NCI-H510A treated with DMSO at 0.1 percent for 48 hours (cell line): ENCODE results near the gene ZC3H8.
"Not testable (repeated sequence)": the region's sequence is repeated elsewhere in the genome, so short reads cannot be mapped to it uniquely, and the experiment has no call there.

ENCODE experiments used
- DNase-seq: peaks from one replicate; lab custom pipeline; 2025; lab: John Stamatoyannopoulos, UW

Gene ZC3H8

DNA sequence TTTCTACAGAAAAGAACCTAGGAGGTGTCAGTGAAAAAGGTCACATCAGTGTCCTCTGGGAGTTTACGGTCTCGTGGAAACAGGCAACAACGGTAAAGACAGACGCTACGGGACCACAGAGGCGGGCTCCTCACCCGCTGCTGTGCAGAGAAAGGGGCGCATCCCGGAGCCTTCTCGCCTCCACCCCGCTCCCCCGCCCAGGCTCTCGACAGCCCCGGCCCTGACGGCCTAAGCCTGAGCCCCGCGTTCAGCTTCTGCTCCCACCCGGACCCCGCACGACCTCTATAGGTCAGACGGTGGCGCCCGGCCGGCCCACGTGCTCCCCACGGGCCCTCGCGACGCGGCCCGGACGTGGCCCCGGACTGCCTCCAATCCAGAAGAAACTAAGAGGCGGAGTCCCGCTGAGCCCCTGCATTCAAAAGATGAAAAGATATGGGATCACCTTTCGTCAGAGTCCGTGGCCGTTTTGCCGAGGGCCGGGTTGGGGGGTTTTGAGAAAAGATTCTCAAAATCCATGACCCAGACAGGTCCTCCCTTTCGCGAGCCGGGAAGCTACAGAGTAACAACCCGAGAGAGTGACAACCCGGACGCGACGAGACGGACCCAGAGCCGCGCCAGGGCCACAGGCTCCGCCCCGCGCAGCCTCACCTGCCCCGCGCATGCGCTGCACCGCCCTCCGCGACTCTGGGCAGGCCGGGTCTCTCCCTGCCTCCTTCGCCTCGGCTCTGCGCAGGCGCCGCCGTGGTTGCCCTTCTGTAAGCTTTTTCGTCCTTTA lies at the start of gene ZC3H8:
TSS of gene ZC3H8 (minus strand) at position 577 of the 775 bp plus-strand sequence. CDS start at position 516, 61 bp downstream.
- peak; percentile 93 for DNase-seq

DNA sequence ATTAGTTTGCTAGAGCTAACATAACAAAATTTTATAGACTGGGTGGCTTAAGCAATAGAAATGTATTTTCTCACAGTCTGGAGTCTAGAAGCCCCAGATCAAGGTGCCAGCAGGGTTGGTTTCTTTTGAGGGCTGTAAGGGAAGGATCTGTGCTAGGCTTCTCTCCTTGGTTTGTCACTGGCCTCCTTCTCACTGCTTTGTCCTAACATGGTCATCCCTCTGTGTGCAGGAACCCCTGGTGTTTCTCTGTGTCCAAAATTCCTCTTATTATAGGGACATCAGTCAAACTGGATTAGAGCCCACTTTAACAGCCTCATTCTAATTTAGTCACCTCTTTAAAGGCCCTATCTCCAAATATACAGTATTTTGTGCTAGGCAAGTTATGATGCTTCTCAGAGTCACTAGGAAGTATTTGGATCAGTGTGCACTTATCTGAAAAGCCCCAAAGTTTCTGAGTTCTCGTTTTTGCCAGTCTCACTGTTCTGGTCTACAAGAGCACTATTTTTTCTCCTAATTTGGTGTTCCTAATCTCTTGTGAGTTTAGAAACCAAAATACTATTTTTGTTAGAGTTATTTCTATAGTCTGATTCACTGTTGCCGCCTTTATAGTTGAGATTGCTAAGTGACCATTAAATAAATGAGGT lies 49.6 kb upstream of the ZC3H8 start:
- no peak for DNase-seq

GRCh38 chr2:112301973-112302372 lies 47.1 kb upstream of the ZC3H8 start:
- no peak for DNase-seq

GRCh38 chr2:112301171-112301584 lies 46.3 kb upstream of the ZC3H8 start:
- DNase-seq: no peak

GRCh38 chr2:112296407-112296806 lies 41.6 kb upstream of the ZC3H8 start:
- no peak for DNase-seq

DNA sequence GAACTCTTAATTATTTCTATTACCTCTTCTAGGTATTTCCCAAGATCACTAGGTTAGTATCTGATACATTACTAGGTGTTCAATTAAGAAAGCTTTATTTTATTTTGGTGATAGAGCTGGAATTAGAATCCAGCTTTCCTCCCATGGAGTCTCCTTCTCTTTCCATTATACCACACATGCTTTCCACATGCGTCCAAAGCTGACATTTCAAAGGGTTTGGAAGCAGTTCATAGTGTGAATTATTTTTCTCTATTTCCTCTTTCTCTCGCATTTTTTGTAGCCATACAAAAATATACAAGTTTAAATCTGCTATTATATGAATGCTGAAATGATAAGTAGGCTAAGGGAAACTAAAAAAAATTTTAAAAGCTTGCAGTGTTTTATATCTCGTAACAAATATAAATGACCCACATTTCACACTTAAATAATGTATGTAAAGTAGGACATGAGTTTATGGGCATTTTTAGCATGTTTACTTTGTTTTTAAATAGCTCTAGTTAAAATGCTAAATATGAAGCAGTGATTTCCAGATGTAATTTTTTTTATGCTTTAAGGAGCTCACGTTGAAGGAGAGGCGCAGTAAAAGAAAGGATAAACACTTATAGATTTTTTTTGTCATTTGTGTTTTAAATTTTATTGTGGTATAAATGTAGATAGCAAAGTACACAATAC lies 40.7 kb upstream of the ZC3H8 start:
- no peak for DNase-seq

- no peak for DNase-seq
Measured at GRCh38 chr2:112293636-112294401, 39.0 kb upstream of the ZC3H8 start.

DNA sequence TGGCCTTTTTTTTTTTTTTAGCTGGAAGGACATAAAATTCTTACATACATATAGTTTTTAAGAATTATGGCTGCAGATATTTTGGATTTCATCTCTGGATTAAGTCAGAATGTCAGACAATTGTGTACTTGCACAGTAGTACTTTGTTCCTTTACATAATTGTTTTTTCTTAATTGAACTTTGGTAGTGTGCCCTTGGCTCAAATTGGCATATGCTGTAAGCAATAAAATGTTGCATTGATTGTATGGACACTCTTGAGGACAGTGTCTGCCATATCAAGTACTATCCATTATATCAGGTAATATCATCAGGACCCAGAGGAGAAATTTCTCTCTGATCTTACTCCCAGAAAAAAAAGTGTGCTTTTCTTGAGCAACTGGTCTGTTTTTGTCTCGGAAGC lies 35.8 kb upstream of the ZC3H8 start:
- no peak for DNase-seq

GRCh38 chr2:112290088-112290487 lies 35.2 kb upstream of the ZC3H8 start:
- no peak for DNase-seq

- not testable (repeated sequence) for DNase-seq
Measured at GRCh38 chr2:112283535-112283934, 28.7 kb upstream of the ZC3H8 start.

- DNase-seq: not testable (repeated sequence)
Measured at GRCh38 chr2:112282066-112282465, 27.2 kb upstream of the ZC3H8 start.

DNA sequence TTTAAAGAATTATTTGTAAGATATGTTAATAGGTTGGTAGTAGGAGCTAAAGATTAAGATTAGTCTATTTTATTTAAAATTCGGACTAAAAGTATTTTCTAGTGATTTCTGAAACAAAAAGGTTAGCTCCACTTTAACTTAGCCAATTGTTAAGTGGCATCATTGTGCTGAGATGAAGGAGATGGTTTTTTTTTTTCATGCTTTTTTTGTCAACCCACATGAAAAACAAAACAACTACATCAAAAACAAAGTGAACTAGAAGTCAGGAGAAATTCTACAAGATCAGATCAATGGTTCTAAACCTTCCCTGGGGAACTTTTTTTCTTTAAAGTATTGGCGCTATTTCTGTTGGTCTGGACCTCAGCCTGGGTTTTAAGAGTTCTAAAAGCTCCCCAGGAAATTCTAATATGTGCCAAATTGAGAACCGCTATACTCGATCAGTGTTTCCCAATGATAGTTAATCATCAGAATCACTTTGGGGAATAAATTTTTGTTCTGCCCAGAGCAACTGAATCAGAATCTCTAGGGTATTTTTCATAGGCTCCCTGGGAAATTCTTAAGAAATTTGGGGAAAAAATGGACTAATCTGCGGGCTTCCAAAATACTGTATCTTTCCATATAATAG lies 22.9 kb upstream of the ZC3H8 start:
- no peak for DNase-seq

- no peak for DNase-seq
Measured at GRCh38 chr2:112276954-112277353, 22.1 kb upstream of the ZC3H8 start.

- peak; percentile 80 for DNase-seq
Measured at GRCh38 chr2:112275887-112276773, 21.3 kb upstream of the ZC3H8 start.

DNA sequence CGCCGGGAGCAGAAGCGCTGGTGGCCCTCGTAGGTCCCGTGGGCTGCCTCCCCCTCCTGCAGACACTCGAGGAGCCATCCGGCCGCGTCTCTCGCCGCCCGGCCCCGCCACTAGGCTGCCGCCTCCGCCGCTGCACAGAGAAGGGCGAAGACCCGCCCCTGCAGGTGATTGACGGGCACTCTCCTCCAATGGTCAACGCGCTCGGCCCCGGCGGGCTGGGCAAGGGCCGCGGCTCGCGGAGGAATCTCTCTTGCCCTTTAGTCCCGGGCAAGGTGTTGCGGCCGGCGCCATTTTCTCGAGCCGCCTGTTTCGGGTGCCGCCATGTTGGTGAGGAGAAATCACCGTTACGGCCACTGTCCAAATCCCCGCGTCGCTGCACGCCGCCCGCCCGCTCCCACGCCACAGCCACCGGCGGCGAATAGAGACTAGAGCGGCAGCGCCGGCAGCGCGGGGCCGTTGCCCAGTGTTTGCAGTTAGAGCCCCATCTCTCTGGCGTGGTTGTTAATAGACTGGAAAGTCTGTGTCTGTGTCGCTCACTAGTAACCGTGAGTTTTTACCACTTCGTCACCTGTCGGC lies 20.6 kb upstream of the ZC3H8 start, which contains the start of gene ZC3H6:
TSS of gene ZC3H6 (plus strand) at position 287 of the 576 bp plus-strand sequence. CDS start 398 bp downstream, outside the sequence.
- peak; percentile 98 for DNase-seq

- no peak for DNase-seq
Measured at GRCh38 chr2:112273349-112273748, 18.5 kb upstream of the ZC3H8 start.

GRCh38 chr2:112272669-112273068 lies 17.8 kb upstream of the ZC3H8 start:
- no peak for DNase-seq

GRCh38 chr2:112268547-112268946 lies 13.7 kb upstream of the ZC3H8 start:
- DNase-seq: no peak

GRCh38 chr2:112262876-112263275 lies 8.0 kb upstream of the ZC3H8 start:
- DNase-seq: no peak

- no peak for DNase-seq
Measured at GRCh38 chr2:112260295-112260625, 5.4 kb upstream of the ZC3H8 start.
